NCI-H345 treated with DMSO at 0.1 percent for 48 hours (cell line): ENCODE data around the gene ATP5PF.
"Not testable (repeated sequence)": the region's sequence is repeated elsewhere in the genome, so short reads cannot be mapped to it uniquely, and the experiment has no call there.

ENCODE experiments used
- DNase-seq: peaks from one replicate; lab custom pipeline; 2025; ENCODE audit not compliant: unreplicated experiment; lab: John Stamatoyannopoulos, UW

ATP5PF gene

GRCh38 chr21:25734904-25735645 is at the start of gene ATP5PF, which contains the start of gene GABPA:
Gene ATP5PF, minus strand, starts transcription at chr21:25734904. Its CDS starts 5,110 bp downstream, at chr21:25729794.
Gene GABPA, plus strand, starts transcription at chr21:25734972. Its CDS starts 6,627 bp downstream, at chr21:25741599.
- peak; percentile 98 for DNase-seq

DNA sequence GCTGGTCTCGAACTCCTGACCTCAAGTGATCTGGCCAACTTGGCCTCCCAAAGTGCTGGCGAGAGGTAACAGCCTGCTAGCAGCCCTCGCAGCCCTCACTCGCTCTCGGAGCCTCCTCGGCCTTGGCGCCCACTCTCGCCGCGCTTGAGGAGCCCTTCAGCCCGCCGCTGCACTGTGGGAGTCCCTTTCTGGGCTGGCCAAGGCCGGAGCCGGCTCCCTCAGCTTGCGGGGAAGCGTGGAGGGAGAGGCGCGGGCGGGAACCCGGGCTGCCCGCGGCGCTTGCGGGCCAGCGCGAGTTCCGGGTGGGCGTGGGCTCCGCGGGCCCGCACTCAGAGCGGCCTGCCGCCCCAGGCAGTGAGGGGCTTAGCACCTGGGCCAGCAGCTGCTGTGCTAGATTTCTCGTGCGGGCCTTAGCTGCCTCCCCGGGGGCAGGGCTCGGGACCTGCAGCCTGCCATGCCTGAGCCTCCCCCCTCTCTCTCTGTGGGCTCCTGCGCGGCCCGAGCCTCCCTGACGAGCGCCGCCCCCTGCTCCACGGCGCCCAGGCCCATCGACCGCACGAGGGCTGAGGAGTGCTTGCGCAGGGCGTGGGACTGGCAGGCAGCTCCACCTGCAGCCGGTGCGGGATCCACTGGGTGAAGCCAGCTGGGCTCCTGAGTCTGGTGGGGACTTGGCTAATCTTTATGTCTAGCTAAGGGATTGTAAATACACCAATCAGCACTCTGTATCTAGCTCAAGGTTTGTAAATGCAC is 43.6 kb upstream of the ATP5PF start:
- not testable (repeated sequence) for DNase-seq

DNA sequence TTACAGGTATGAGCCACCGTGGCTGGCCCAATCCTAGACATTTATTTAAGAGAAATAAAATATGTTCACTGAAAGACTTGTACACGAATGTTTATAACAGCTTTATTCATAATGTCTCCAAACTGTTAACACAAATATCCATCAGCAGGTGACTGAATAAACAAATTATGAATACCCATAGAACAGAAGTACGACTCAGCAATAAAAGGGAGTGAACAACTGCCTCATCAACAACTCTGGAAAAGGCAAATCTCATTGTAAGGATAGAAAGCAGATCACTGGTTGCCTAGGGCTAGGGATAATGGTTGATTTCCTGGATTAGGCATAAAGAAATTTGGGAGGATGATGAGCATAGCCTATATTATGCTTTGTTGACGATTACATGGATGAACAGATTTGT is 41.7 kb upstream of the ATP5PF start:
- no peak for DNase-seq

DNA sequence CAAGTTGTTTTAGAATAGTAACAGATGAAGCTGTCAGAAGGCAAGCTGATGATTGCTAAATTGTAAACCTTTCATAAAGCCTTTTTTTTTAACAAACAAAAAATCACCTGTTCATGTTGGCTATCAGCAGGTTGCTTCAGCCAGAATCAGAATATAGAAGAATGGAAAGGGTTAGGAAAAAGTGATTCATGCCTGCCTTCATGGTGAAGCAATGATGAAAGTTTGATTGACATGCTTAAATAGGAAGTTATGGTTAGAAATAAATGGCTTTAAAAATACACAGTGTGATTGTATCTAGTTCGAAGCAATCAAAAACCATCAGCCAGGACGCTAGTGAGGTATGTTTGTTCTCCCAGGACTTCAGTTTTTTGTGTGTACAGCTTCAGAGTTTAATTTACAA is 38.0 kb upstream of the ATP5PF start:
- no peak for DNase-seq

DNA sequence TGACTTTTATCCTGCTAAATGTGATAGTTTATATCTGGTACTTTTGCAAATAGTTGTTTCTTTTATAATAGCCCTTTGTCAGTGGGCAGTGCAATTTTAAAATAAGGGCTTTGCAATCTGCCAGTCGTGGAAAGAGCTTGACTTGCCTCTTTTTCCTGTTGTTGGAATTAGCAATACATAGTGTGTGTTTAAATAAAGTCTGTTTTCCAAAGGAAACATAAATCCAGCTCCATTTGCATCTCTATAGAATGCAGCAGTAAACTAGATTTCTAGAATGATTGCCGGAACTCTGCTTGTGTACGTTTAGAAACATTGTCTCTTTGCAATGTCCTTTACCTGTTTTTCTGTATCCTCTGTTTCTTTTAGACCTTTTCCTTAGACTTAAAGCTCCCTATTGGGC is 33.2 kb upstream of the ATP5PF start:
- DNase-seq = no peak

DNA sequence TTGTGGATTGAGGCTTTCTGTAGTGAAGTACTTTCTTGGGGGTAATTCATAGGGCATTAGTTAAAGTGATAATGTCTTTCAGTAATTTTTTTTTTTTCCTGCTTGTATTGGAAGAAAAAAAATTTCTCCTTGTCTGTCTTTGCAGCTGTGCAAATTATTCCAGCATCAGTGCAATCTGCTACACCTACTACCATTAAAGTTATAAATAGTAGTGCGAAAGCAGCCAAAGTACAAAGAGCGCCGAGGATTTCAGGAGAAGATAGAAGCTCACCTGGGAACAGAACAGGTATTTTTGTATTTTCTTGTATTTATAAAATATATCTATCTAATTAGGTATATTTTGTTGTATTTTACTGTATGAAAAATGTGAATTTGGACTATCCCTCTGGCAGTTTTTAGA is 29.4 kb upstream of the ATP5PF start:
- no peak for DNase-seq

DNA sequence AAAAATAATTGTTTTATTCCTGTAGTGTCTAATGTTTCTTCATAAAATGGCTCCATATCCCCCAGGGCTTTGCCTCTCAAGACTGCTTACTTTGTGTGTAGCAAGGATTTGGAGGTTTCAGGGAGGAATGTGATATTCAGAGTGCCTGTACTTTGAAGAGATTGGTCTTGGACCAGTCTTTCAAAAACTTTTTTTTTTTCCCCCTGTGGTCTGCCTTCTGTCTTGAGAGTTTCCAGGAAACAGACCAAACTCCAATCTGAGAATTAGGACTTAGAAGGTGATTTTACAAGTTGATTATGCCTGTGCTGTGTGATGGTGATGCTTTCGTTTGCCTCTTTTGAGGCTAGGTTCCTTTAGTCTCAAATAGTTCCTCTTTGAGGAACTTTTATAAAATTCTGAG is 26.0 kb upstream of the ATP5PF start:
- DNase-seq = no peak

- no peak for DNase-seq
These were observed 25.4 kb upstream of the ATP5PF start for GRCh38 chr21:25760061-25760460.

DNA sequence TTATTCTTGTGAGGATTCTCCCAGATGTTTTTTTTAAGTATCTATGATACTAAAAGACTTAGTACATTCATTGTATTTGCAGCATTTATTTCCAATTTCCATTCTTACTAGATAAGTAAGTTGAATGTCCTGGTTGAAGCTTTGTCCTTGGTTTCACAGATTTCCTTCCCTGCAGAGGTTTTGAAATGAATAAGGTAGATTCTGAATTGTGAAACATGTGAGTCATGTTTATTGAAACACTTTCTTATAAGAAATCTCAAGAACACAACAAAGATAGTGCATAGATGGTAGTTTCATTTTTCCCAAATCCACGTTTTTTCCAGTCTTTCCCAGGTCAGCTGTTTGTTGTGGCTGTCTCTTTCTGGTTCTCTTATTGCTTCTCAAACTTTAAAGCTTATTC is 24.9 kb upstream of the ATP5PF start:
- no peak for DNase-seq

DNA sequence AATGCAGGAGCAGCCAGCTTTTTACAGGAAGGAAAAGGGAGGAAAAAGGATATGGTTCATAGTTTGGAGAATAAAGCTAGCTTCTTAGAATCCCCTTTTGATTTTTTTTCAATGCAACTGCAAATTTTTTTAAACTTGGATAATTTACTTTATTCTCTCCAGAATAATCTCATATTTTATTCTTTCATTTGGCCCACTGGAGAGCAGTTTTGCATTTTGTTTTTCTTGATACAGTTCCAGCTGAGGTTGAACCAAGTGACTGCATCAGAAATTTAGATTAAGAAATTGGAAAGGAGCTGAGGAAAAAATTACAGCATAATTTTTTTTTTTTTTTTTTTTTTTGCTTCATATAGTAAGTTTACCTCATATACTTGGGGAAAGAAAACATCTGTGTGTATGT is 22.8 kb upstream of the ATP5PF start:
- DNase-seq = no peak

GRCh38 chr21:25756190-25756932 is 21.7 kb upstream of the ATP5PF start:
- no peak for DNase-seq

DNA sequence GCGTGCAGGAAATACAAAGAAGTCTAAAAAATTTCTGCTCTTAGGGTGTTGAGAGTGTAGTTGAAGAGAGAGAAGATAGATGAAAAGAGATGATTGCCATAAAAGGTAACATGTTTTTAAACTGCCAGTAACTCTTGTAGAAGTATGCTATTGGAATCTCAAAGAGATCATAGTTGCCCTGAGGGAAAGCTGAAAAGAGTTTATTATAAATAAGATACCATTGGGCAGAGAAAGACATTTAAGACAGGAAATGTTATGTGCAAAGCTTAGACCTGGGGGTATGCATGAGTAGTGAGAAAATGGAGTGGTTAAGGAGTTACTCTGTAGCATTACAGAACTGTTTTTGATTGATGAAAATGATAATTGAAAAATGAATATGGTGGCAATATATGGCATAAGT is 17.7 kb upstream of the ATP5PF start:
- no peak for DNase-seq

DNA sequence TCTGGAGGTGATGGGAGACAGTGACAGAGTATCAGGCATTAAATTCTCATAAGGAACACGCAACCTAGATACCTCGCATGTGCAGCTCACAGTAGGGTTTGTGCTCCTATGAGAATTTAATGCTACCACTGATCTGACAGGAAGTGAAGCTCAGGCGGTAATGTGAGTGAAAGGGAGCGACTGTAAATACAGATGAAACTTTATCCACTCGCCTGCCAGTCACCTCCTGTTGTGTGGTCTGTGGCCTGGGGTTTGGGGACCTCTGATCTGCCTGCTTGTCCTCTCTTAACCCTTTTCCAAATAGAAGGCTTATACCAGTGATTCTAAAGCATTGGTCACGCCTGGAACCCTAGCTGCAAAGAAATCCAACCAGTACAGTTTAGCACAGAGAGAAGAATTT is 15.4 kb upstream of the ATP5PF start:
- no peak for DNase-seq

DNA sequence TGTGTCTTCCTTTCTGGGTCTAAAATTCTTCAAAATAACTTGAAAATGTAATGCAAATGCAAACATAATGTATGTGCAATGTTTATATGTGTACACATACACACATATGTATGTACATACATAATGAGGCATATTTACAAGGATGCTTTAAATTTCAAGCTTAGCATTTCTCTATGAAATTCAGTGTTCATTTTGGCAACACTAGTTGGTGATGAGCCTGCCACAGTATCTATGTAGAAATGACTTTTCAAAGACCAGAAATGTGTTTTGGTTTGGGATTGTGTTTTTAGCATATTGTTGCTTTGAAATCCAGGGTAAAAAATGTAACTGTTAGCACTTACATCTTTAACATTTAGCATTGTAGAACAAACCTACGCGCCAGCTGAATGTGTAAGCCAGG is 10.2 kb upstream of the ATP5PF start:
- no peak for DNase-seq

DNA sequence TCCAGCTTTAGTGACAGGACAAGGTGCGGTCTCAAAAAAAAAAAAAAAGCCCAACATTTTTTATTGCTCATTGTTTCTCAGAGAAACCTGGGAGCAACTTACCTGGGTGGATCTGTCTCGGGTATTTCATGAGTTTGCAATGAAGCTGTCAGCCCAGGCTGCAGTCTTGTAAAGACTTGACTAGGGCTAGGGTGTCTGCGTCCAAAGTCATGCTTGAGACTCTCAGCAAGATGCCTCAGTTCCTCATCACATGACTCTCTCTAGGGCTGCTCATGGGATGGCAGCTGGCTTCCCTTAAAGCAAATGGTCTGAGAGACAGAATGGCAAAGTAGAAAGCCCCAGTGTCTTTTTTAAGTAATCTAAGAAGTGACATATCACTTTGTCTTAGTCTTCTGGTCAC is 8.2 kb upstream of the ATP5PF start:
- DNase-seq = no peak

GRCh38 chr21:25737421-25737820 is 2.7 kb upstream of the ATP5PF start:
- DNase-seq = no peak

DNA sequence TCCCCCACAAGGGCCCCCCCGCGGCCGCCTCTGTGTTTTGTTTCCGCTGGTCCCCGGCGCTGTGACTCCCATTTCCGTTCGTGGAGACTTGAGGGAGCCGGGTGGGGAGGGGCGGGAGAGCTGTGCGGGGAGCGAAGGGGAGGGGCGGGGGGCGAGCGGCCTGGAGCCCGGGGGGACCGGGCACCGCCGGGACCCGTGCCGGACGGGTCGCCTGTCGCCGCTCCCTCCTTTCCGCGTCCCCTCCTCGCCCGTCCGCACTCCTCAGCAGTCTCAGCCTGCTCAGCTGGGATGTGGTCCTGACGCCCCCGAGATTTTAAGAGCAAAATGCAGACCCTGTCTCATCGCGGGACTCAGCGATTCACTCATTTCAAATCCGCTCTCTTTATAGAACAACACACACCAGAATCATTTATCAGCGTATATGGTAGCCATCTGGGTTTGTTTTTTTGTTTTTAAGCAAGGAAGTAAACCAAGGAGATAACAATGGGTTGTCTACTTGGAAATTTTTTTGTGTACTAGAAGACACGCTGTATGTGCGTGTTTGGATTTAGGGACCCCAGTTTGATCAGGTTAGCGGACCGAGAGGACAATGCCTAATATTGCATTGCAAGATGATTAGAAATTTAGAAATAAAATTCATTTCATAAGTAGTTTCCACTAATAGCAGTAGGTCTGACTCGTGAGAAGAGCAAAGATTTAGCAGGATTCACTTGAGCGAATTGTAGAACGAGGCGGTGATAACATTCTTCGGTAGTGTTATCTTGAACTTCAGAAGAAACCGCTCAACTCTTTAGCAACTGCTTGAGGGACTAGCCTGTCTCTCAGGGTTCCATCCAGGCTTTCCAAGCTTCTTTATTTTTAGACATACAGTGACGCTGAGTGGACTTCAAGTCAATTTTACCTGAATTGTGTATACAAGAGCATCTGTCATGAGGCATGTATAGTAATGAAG is 1.2 kb upstream of the ATP5PF start:
- peak; percentile 69 for DNase-seq

DNA sequence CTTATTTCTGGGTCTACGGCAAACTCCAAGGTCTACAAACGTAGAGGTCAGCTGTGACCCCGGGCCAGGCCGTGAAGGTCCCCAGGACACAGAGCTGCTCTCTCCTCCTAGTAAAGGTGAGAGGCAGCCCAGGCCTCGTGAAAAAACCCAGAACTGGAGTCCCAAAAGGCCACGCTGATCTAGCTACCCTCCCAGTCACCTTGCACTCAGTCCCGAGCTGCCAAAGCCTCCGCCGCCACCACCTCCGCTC is 125 bp downstream of the ATP5PF start:
- no peak for DNase-seq

DNA sequence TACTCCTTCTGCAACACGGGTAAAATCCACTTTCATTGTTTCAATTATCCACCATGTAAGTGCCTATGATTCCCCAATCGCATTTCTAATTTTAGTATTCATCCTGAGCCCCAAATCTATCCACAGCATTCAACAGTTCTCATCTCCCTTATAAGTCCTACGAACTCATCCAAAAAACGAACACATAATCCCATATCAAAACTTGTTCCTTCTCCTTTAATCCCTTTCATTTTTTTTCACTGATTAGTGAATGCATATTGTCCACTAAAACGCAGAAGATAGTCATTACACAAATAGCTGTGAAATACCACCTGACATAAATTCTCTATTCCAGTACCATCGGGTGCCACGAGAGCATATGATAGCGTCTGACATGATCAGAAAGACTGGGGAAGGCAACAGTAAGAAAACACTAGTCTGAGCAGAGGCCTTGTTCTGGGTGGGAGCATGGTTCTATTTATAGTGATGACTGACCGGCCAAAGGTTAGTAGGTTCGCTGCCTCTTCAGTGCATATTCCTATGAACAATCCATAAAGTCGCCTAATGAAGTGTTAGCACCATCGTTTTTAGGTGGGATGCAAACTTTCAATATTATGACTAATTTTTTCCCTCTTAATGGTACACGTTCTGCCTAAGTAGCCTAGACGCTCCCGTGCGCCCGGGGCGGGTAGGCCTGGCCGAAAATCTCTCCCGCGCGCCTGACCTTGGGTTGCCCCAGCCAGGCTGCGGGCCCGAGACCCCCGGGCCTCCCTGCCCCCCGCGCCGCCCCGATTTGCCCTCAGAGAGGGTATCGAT is 648 bp downstream of the ATP5PF start:
- DNase-seq = no peak

DNA sequence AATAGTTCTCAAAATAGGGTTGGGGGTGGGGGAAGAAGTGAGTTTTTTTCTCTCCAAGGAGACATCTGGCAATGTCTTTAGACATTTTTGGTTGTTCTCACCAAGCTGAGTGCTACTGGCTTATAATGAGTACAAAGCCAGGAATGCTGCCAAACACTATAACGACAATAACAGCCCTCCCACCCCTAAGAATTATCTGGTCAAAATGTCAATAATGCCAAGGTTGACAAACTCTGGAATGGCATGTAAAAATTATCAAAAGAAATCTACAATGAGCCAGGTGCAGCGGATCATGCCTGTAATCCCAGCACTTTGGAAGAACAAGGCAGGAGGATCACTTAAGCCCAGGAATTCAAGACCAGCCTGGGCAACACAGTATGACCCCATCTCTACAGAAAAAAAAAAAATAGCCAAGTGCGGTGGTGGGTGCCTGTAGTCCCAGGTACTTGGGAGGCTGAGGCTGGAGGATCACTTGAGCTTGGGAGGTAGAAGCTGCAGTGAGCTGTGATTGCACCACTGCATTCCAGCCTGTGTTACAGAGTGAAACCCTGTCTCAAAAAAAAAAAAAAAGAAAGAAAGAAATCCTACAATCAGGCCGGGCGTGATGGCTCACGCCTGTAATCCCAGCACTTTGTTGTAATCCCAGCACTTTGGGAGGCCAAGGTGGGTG is 2.5 kb downstream of the ATP5PF start:
- DNase-seq = no peak
